ENCODE results near the gene GDF7. TPM values are rescaled to one million over a fixed set of nuclear protein-coding genes. Genes with fewer than 3 reads are reported as not detected.
A peak's percentile ranks its signal among the peaks of the same experiment; 100 is the strongest.

The GDF7 gene
- total RNA-seq, 1 experiment from 2014 or later, result 0.11 TPM

DNA sequence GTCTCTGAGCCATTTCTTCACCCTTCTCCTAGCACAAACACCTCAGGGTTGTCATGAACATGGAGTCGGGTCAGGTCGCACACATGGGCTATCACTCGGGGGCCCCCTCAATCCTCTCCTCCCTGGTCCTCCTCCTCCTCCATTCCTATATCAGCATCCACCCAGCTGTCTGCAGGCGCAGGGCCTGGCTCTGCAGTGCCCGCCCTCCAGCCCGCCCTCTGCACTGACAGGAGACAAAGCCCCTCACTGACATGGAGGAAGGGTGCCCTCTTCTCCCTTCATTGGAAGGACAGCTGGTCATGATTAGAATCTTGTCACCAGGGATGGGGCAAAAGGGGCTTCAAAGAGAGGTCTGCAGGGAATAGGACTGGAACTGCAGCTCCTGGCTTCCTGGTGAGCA lies 37.8 kb upstream of the GDF7 start:
- no peak for DNase-seq (ENCODE audit: low read depth)

DNA sequence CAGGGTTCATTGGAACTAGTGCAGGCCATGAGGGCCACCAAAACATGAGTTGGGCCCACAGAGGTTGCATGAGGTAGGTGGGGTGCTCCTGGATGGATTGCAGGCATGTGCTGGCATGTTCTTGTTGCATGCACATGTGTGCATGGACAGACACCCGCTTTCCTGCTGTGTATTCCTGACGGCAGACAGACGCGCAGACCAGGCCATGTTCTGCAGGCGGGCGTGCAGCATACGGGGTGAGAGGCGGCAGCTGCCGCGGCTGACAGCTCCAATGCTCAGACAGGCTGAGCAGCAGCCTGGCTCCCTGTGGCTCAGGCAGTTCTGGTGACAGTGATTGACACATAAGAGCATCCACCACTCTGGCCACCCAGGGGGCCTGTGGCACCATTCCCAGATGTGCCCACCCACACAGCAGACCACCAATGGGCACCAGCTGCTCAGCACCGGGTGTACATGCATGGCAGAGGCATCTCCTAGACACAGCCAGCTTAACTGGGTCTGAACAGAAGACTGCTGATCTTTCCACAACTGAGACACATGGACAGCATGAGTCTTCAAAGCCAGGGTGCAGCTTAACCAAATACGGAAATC lies 37.3 kb upstream of the GDF7 start:
- DNase-seq (ENCODE audit: low read depth), result no peak

DNA sequence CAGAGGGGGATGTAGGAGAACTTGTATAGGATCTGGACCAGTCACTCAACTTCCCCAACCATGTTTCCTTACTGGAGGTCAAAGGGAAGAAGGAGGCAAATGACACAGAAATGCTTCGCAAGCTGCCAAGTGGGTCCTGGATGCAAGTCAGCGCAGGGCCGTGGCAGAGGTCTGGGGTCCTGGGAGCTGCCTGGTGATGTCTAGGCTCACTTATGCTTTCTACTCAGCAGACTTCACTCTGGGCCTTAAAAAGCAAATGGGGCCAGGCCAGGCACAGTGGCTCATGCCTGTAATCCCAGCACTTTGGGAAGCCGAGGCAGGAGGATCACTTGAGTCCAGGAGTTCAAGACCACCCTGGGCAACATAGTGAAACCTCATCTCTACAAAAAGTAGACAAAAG lies 36.0 kb upstream of the GDF7 start:
- DNase-seq (ENCODE audit: low read depth), result no peak

DNA sequence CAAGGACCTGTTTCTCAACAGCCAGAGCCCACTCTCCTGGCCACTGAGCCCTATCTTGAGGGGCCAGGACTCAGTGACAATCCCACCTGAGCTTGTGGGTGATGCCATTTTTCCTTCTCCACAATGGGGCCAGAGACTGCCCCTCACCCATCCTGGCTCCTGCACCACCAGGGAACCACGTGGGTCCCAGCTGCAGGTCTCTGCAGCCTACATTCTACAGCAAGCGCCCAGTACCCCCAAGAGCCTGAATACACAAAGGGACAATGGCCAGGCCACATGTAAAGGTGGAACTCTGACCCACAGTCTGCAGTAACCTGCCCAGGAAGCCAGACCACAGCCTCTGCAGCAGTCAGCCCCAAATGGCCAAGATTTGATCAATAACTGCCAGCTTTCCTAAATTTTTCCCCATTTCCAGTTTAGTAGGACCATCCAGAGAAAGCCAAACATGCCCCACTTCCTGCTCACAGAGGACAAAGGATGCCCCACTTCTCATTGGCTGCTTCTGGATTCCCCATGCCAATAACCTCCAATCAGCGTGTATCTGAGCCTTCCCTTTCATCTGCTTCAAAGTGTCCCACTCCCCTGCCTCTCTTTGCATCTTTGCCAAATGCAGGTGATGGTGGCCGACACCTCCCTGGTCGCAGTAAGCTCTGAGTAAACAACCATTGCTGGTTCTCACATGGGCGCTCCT lies 35.2 kb upstream of the GDF7 start:
- no peak for DNase-seq (ENCODE audit: low read depth)

DNA sequence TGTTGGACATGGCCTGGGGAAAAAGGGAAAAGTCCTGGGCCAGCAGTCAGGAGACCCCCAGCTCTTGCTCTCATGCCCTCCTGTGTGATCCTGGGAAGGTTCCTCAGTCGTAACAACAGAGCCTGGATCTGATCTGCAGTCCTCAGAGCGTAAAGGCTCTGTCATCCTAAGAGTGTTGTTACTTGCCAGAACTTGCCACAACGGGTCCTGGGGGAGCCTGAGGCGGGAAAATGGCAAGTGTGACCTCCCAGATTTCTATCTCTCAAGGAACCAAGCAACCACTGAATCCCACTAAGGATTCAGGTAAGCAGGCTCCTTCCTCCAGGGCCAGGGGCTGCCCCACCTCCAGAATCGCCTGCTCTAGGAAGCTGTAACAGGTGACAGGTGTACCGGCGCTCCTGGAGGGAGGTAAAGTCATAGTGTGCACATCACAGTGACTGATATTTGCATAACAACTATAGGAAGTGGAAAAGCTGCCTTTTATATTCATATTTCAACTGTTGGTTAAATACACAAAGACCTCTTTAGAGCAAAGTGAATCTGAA lies 34.4 kb upstream of the GDF7 start:
- DNase-seq (ENCODE audit: low read depth), result no peak

DNA sequence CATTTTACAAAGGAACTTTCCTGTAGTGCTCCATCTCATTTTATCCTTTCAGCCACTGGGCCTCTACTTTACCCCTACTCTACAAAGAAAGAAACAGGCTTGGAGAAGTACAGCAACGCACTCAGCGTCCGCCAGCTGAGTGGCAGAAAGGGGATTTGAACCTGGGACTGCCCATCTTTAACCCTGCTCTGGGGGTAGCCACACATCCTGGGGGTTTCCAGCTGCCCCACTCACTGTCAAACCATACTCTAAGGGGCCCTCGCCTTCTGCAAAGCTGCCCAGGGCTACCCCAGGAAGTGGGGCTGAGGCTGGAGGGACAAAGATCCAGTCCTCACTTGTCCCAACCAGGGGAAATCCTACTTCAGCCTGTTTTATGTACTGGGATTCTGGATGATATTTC lies 33.9 kb upstream of the GDF7 start:
- no peak for DNase-seq (ENCODE audit: low read depth)

DNA sequence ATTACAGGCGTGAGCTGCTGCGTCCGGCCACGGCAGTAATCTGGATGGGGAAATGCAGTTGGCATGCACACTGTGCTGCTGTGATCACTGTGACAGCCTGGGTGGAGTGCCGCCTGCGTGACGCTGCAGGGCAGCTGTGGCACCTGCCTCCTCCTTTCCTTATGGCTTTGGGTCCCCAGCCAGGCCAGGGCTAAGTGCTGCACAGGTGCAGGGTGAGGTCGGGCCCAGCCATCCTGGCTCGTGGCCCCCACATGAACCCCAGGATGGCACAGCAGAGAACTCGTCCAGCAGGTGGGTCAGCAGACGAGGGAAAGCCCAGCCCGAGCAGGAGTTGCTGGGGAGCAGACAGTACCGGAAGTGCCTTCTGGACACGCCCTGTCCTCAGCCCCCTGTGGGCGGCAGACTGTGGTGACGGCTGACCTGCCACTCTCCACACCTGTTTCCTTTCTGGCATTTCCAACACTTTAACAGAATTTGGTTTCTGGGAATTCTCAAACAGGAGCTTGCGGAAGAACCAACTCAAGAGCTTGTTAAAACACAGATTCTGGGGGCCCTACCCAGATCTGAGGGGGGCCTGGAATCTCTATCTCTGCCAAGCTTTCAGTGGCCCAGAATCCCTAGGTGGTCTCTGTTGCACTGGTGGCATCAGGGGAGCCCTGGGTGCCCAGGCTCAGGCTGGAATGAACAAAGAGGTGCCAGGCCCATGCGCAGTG lies 33.0 kb upstream of the GDF7 start:
- peak; percentile 57 for DNase-seq (ENCODE audit: low read depth)

DNA sequence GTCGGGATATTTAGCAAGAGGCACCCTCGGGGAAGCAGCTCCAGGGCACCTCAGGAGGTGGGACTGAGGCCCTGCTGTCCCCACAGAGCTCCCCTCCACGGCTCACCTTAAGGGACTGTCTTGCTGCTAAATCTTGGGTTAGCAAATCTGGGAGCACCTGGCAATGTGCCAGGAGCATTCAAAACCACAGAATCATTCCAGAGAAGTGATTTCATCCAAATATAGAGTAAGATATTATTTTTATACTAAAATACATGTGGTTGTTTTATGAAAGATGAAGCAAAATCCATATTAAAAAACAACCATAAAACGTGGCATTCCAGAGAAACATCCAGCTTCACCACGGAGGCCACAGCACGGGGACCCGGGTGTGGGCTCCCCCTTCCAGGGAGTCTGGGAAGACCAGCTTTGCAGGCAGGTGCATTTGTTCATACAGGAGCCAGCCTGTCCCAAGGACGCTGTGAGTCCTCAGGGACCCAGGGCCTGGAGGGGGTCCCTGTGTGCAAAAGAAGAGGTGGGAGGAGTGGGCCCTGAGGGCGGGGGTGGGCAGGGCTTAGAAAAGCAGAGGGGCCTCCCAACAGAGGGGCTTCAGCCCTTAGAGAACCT lies 32.3 kb upstream of the GDF7 start:
- peak; percentile 58 for DNase-seq (ENCODE audit: low read depth)

DNA sequence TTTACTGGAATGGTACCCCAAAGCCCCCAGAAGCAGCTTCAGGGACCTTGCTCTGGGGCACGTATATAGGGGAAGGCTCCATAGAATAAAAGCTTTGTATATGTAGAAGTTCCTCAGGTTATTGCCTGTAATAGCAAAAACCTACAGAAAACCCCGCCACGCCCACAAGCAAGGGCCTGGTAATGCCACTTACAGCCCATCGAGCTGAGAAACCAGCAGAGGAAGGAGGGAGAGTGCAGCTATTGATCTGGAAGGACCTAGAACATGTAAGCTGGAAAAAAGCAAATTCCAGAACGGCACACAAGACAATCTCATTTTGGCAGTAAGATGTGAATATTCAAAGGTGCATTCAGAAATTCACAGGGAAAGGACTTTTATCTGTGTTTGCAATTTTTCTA lies 31.8 kb upstream of the GDF7 start:
- no peak for DNase-seq (ENCODE audit: low read depth)

DNA sequence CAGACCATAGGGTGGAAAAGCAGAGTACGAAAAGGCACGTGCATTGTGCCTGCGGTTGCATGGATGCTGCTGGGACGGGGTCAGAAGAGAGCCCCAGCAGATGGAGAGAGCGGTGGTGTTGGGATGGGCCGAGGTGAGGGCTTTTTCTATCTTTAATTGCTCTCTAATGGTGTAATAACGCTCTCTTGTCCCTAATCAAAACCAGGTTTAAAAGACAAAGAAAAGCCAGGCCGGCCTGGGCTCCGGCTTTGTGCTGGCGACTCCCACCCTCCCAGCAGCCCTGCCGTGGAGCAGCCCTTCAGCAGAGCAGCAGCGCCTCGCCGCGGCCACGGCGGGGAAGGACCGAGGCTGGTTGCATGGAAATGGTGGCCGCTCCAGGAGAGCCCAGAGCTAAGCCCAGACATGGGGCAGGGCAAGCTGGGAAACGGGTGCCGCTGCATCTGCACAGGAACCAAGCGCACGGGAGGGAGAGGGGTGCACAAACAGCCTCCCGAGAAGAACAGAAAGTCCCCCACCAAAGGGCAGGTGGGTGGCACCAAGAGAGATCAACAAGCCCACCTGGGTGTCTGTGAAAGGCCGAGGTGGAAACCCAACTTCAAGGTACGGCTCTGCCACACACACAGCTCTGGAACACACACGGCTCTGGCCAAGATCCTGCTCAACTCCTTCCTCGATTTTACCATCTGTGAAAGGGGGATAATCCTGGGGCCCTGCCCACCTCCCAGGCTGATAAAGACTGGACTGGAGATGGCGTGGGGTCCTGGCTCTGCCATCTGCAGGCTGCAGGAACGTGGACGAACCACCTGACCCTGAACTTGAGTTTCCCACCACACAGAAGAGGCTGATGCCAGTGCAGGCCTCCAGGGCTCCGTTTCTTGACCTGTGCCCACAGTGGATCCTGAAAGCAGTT lies 31.0 kb upstream of the GDF7 start:
- DNase-seq (ENCODE audit: low read depth), result peak; percentile 90

DNA sequence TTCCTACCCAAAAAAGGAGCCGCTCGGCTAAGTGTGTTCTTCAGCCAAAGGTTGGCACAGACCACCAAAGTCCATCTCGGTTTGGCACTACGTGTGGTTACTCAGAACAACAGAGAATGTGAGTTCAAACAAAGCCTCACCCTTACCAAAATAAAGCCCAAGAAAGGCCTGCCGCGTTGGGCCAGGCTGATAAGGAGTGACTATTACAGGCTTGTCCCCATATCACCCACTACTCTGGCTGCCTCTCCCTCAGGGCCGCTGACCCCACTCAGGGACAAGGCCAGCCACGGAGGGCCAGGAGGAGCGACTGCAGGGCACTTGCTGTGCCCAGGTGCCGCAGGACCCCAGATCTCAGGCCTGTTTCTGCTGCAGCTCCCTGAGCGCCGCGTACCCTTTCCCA lies 29.8 kb upstream of the GDF7 start:
- DNase-seq (ENCODE audit: low read depth), result no peak

DNA sequence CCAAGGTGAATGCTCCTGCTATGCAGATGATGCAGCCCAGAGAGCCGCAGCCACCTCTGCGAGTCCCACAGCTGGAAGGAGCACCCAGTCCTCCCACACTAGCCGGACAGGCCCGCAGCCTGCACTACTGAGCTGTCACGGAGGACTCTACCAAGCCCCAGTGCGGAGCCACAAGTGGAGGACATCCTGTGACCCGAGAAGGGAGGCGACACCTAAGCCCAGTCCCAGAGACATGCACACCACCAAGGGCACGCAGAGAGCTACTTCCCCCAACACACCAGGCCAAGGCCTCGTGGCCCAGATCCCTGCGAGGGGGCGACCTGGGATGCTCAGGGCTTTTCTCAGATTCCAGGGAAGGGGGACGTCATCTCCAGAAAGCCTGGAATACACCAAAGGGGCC lies 28.9 kb upstream of the GDF7 start:
- DNase-seq (ENCODE audit: low read depth), result no peak

DNA sequence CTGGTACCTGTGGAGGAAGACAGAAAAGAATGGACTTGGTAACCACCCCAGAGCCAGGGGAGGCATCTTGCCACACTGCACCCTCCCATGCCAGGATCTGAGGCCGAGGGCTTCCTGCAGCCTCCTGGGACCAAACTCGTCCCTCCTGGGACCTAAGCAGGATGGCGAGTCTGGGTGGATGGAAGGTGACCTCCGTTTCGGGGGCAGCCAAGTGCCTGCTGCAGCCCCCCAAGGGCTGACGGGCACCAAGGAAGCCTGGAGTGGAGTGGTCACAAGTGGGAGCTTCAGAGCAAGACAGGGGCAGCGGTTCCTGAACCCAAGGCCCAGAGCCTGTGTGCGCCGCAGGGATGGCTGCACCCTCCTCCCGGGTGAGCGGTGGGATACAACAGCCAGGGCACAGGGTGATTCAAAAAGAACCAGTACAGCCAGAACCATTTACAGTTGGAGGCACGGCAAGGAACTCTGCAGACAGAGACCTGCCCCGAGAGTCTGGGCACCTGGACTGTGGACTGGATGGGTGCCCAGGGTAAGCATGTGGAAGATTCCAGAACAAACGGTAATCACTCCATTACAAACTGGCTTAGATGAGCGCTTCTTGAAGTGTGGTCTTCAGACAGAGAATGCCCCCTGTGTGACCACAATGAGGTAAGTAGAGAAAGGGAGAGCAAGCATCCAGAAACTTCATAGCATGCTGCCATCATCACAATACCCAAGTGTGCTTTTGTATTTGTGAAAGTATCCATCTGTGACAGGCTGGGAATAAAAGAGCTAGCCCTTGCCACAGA lies 28.1 kb upstream of the GDF7 start:
- DNase-seq (ENCODE audit: low read depth), result no peak

DNA sequence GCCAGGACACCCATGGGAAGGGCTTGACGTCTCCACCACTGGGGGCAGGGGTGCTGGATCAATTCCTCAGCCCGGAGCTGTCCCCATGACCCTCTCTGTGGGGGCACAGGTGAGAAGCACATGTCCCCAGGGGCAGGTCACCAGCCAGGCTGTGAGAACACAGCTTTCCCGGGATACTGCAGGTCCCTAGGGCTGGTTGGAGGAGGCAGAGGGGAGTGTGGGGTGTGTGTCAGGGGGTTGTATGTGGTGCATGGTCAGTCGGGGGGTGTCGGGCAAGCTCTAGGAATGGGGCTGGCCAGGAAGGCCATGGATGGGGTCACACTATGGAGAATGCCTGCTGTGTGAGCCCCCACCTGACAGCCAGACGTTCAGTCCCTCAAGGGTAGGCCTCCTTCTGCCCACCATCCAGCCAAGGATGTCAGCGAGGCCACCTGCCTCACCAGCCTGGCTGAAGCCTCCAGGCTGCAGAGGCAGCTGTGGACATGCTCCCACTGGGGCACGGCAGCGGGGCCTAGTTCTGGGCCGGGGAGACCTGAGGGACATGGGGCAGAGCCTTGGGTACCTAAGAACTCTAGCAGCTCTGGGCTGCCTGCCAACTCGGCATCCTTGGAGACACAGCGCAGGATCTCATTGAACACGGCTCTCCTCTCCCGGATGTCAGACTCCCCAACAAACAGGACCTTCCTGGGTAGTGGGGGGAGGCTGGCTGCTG lies 26.4 kb upstream of the GDF7 start:
- DNase-seq (ENCODE audit: low read depth), result no peak

DNA sequence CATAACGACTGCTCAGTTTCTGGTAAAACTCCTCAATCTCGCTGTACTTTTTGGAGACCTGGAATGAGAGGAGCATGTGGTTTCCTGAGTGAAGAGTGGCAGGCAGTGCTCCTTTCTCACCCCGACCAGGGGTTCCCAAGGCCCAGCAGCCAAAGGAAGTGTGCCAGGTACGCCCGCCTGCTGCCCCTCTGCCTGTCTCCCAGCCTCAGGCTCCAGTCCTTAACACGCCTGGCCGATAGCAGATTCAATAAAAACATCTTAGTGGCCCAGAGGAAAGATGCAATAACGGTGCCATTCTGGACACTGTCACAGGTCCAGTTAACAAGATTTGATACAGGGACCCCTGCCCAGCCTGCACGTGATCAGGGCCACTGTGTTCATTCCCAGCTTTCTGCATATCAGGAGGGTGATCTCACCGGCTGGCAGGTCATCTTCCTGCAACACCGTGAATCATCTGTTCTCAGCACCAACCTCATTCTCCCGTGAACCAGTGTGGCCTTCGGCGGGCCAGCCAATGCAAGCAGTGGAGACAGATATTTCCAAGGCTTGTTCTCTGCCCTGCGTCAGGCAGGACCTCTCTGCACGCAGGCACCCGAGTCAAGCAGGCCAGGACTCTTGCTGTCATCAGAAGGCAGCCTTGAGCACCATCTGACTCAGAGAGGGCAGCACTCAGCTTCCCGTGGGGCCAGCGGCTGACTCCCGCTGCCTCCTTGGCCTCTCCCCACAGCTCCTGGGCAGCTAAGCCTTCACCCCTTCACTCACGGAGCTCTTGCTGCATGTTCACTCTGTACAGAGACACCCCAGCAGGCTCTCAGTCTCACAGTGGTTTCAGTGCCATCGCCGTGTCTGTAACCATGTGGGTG lies 25.6 kb upstream of the GDF7 start:
- peak; percentile 71 for DNase-seq (ENCODE audit: low read depth)

DNA sequence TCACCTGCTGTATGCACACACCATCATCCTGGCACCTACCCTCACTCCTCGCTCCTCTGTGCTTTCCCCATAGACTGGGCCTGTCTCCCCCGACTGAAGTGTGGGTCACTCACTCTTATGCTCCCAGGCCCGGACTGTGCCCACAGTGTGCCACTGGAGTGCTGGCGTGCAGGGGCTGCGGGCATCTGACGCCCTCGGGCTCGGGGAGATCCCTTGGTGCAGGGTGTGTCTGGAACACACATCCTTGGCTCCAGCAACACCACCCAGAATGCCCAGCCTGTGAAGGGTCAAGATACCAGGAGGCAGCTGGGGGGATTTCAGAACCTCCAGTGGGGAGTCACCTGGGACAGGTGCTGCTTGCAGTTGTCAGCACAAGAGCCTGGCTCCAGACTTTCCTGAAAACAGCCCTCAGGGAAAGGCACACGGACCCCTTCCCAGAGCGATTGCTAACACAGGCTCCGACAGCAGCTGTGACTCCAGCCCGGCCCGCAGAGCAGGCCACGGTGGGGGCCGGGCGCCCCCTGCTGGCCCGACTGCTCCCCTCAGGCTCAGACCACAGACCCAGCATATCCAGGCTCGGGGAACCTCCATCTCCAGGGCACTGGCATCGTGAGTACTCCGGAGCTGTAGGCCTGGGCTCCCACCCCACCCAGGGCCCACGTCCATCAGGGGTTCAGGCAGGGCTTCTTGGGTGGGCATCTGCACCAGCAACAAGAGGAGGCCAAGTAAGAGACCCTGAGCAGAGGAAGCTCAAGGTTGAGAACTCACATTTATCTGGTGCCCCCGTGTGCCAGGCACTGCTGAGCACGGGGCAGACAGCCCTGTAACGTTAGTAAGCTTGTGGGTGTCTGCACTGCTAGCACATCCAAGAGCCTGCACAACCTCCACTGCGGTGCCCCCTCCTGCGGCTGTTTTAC lies 24.6 kb upstream of the GDF7 start:
- DNase-seq (ENCODE audit: low read depth), result peak; percentile 82

DNA sequence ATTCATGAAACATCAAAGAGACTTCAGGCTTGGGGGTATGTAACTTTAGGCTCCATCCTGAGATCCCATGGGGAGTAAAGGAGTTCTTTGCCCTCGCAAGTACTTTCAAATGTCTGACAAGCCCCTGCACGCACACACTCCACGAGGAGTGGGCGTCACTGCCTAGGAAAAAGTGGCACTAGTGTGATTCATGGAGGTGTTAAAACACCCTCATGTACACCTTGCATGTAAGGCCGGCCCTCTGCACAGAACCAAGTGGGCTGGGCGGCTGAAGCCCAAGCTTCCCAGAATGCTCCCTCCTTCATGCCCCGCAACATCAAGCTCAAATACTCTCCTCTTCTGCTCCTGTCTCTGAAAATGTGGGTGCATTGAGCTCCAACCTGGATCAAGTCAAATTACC lies 23.9 kb upstream of the GDF7 start:
- DNase-seq (ENCODE audit: low read depth), result no peak

DNA sequence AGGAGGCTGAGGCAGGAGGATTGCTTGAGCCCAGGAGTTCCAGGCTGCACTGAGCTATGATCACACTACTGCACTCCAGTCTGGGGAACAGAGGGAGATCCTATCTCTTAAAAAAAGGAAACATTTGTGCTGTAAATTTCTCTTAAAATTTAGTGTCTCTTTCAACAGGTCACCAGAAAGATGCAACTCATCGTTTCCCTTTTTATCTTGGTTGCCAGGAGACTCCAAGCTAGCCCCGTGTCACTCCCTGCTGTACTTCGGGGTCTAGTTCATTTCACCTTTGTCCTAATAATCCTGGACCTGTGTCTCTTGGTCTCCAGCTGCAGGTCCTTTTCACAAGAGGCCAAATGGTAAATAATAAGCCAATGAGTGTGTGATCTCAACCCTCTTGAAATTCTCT lies 23.1 kb upstream of the GDF7 start:
- DNase-seq (ENCODE audit: low read depth), result no peak
